DOHH2 (cell line): ENCODE measurements around the gene ZFYVE9.

ENCODE experiments used
- CTCF ChIP-seq: fragments of 200-600 bp; sonication (generic); IDR thresholded peaks from one replicate; pipeline ENCODE4 v1.5.1; 2014; ENCODE audit warnings: antibody characterized with exemption, mild to moderate bottlenecking, low read depth, low read length; ENCODE audit not compliant: poor library complexity, severe bottlenecking
- EZH2phosphoT487 ChIP-seq: fragments of 200-600 bp; sonication (generic); IDR thresholded peaks from 2 replicates; pipeline ENCODE4 v1.6.1; 2017; ENCODE audit warnings: borderline replicate concordance, mild to moderate bottlenecking, antibody characterized with exemption, low read length, moderate library complexity, mixed read lengths

DNA sequence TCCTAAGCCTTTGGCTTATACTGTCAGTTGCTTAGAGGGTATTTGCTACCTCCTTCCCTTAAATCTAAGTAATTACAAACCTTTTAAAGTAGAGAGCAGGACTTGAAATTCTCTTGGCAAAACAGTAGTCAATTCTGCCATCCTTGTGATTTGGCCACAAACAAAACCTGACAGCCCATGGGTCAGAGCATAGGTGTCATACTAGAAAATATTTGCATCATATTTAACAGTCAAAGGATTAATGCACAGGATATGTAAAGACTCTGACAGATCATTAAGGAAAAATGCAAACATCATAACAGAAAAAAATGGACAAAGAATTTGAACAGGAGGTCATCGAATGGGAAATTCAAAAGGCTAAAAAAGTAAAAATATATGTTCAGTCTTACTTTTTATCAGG, 50.5 kb downstream of the ZFYVE9 start:
- TF ChIP-seq CTCF (no peak), EZH2phosphoT487 (no peak)
